ENCODE data around the gene ALDH16A1.

Gene ALDH16A1

DNA sequence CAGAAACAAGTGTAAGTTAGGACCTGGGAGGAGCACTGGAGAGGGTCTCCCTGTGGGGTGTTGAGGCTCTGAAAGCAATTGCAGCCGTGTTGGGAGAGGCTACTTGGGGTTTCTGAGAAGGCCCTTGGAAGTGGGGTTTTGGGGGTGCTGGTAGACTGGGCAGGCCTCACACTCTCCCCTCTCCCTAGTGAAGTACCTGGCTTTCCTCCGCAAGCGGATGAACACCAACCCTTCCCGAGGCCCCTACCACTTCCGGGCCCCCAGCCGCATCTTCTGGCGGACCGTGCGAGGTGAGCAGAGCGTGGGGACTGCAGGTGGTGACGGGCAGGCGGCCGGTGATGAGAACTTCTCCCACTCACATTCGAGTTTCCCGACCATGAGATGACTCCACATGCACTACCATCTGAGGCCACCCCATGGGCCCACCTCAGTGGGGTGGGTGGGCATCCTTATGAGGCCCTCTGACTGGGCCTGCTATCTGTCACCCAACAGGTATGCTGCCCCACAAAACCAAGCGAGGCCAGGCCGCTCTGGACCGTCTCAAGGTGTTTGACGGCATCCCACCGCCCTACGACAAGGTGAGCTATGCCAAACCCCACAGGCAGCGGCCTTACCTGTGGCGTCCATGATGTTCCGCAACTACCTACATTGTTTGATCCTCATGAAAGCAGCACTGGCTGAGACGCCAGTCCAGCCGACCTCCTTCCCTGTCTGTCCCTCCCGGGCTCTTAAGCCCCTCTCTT, 37.4 kb downstream of the ALDH16A1 start:
- no peak for DNase-seq

DNA sequence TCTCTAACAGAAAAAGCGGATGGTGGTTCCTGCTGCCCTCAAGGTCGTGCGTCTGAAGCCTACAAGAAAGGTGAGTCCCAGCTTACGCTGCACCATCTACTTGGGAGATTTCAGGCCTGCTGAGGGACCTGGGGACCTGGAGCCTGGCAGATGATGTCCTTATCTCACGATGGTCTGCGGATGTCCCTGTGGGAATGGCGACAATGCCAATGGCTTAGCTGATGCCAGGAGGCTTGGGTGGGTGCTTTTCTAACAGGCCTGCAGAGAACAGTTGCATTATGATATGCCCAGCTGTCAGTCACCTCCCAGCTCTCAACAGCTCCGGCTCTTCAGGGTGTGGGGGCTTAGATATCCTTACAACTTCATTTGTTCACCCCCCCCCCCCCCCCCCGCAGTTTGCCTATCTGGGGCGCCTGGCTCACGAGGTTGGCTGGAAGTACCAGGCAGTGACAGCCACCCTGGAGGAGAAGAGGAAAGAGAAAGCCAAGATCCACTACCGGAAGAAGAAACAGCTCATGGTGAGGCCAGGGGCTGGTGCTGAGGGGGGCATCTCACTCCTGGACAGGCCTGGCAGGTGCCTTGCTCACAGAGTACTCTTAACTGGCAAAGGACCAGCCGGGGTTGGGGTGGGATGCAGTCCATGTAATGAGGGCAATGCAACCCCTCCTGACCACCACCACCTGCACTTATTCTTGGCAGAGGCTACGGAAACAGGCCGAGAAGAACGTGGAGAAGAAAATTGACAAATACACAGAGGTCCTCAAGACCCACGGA, 38.2 kb downstream of the ALDH16A1 start:
- no peak for DNase-seq

DNA sequence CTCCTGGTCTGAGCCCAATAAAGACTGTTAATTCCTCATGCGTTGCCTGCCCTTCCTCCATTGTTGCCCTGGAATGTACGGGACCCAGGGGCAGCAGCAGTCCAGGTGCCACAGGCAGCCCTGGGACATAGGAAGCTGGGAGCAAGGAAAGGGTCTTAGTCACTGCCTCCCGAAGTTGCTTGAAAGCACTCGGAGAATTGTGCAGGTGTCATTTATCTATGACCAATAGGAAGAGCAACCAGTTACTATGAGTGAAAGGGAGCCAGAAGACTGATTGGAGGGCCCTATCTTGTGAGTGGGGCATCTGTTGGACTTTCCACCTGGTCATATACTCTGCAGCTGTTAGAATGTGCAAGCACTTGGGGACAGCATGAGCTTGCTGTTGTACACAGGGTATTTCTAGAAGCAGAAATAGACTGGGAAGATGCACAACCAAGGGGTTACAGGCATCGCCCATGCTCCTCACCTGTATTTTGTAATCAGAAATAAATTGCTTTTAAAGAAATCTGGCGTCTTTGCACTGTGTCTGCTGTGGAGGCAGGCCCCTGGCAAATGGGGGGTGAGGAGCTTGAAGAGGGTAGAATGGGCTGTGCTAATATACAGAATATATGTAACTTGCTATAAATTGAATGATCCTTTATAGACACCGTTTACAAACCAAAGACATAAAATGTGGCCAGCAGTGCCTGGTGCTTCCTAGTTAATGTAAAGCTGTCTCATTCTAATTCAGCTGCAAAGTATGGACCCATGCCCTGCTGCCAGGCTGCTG, 39.0 kb downstream of the ALDH16A1 start:
- no peak for DNase-seq

DNA sequence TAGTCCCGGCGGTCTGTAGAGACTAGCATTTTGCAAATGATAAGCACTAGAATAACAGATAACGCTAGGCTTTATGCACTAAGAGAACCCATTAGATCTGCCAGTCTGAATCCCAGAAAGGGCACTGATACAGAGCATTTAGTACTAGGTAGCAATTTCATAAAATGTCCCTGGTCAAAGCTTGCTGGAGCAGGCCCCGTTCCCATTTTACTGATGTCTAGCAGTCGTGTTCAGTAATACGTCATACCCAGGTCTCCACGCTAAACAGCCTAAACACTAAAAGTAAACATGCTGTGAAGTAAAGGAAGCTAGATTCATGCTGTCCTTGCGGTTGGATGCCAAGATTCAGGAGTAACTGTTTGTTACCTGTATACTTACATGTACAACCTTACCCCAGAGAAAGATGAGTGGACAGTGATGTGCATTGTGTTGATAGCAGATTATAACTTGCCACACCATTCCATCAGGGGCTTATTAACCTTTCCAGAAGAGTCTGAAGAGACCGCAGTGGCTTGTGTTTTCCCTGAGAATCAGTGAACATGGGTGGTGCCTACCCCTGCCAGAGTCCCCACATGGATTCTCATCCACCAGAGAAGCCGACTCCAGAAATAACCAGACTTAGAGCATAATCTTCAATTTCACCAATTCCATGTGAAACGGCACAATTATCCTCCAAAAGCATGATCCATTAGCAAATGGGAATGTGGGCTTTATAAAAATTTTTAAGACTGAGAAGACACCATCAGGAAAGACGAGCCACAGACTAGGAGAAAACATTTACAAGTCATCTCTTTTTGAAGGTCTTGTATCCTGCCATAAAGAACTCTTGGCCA, 39.8 kb downstream of the ALDH16A1 start:
- DNase-seq, result peak; percentile 35

DNA sequence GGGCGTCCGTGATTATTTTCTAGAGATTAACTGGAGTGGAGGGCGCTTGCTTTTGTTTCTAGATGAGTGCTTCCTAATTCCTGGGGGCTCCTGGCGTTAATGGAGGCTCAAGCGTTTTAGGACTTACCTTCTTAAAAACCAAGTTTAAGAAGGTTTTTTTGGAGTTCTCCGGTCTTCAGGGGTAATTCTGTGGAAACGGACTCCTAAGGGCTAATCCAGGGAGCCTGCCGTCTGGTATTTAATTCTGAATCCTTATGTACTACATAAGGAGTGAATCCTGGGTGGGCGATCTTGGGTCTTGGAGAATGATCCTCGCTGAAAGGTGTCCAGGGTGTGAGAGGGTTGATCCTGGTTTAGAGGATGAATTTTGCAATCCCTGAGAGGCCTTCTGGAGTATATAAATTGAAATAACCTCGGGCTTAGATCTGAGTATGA, 43.6 kb downstream of the ALDH16A1 start:
- no peak for DNase-seq

- DNase-seq, result peak; percentile 80
Observed at GRCh38 chr19:49497047-49497788, 44.2 kb downstream of the ALDH16A1 start.

- peak; percentile 13 for DNase-seq
Observed at GRCh38 chr19:49497789-49498103, 44.7 kb downstream of the ALDH16A1 start.

DNA sequence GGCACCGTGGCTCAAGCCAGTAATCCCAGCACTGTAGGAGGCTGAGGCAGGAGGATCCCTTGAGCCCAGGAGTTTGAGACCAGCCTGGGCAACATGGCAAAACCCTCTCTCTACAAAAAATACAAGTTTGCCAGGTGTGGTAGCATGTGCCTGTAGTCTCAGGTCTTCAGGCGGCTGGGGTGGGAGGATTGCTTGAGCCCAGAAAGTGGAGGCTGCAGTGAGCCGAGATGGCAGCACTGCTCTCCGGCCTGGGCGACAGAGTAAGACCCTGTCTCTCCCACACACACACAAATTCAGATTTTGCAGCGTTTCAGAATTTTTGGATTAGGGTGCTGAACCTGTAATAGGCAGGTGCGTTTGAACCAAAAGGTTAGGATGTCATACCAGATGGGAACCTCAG, 45.5 kb downstream of the ALDH16A1 start:
- no peak for DNase-seq

DNA sequence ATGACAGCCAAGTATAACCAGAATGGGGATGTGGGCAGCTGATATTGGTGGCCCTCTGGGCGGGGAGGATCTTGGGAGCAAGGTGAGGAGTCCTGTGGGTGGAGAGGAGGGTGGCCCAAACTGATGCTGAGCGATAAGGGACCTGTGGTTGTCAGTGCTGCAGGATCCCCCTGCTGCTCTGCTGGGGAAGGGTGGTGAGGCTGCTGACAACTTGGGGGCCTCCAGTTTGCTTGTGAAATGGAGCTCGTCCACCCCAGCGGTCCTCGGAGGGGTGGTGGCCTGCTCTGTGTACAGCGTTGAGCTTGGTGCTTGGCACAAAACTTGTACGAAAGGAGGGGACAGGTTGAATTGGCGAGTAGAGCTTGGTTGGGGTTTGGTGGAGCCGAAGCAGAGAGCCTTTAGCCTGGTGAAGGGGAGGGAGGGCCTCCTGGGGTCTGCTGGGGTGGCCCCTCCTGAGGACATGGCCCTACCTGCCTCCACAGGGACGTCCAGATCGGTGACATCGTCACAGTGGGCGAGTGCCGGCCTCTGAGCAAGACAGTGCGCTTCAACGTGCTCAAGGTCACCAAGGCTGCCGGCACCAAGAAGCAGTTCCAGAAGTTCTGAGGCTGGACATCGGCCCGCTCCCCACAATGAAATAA, 46.1 kb downstream of the ALDH16A1 start:
- peak; percentile 24 for DNase-seq

- DNase-seq, result peak; percentile 46
Observed at GRCh38 chr19:49502866-49503581, 50.0 kb downstream of the ALDH16A1 start.

GRCh38 chr19:49503582-49503962, 50.5 kb downstream of the ALDH16A1 start:
- no peak for DNase-seq

GRCh38 chr19:49506575-49507105, 53.6 kb downstream of the ALDH16A1 start:
- peak; percentile 74 for DNase-seq

GRCh38 chr19:49507803-49508494, 54.9 kb downstream of the ALDH16A1 start:
- DNase-seq, result no peak

DNA sequence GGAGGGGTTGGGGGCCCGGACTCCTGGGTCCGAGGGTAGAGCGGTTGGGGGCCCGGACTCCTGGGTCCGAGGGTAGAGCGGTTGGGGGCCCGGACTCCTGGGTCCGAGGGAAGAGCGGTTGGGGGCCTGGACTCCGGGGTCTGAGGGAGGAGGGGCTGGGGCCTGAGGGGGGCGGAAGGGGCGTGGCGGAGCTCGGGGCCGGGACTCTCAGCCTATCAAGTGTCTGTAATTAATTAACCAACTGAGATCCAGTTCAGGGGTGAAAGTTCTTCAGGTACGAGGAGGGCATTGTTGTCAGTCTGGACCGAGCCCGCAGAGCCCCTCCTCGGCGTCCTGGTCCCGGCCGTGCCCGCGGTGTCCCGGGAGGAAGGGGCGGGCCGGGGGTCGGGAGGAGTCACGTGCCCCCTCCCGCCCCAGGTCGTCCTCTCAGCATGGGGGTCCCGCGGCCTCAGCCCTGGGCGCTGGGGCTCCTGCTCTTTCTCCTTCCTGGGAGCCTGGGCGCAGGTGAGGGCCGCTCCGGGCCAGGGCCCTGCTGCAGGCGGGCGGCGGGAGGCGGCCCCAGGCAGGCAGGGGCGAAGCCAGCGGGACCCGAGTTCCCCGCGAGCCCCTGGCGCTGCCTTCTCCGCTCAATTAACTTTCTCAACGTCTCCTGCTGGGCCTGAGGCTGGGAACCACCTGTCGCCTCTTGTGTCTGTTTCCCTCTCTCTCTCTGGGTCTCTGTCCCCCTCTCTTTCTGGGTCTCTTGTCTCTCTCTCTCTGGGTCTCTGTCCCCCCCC, 60.1 kb downstream of the ALDH16A1 start:
- peak; percentile 43 for DNase-seq

DNA sequence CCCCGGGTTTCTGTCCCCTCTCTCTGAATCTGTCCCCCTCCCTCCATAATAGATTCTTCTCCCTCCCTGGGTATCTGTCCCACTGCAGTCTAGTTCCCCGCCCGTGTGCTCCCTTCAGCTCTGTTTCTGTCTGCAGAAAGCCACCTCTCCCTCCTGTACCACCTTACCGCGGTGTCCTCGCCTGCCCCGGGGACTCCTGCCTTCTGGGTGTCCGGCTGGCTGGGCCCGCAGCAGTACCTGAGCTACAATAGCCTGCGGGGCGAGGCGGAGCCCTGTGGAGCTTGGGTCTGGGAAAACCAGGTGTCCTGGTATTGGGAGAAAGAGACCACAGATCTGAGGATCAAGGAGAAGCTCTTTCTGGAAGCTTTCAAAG, 60.7 kb downstream of the ALDH16A1 start:
- DNase-seq, result no peak

GRCh38 chr19:49514151-49514550, 61.1 kb downstream of the ALDH16A1 start:
- DNase-seq, result no peak

- no peak for DNase-seq
Observed at GRCh38 chr19:49515767-49516166, 62.7 kb downstream of the ALDH16A1 start.

DNA sequence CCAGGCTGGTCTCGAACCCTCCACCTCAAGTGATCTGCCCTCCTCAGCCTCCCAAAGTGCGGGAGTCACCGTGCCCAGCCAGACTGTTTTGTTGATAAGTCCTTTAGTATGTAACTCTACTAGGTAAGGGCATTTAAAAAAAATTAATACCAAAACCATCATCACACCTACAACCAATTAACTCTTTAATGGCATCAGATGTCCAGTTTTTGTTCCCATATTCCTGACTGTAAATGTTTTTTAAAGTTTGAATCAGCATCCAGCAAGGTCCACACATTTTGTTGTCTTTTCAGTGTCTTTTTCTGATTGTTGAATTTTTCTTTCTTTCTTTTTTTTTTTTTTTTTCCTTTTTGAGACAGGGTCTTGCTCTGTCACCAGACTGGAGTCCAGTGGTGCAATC, 65.0 kb downstream of the ALDH16A1 start:
- no peak for DNase-seq

All from activated naive CD4-positive, alpha-beta T cell treated with anti-CD3 and anti-CD28 coated beads, Interleukin-2, amount 50 U/mL, for 16 hours (primary cell).